ENCODE measurements around the gene AIP. TPM values are rescaled to one million over a fixed set of nuclear protein-coding genes. Genes with fewer than 3 reads are reported as not detected.

The AIP gene
- total RNA-seq, 1 experiment from 2014 or later: 171 TPM

DNA sequence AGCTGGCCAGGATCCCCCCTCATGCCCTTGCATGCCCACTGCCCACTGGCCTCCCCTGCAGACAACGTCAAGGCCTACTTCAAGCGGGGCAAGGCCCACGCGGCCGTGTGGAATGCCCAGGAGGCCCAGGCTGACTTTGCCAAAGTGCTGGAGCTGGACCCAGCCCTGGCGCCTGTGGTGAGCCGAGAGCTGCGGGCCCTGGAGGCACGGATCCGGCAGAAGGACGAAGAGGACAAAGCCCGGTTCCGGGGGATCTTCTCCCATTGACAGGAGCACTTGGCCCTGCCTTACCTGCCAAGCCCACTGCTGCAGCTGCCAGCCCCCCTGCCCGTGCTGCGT lies 7.9 kb downstream of the AIP start:
- no peaks in the 10 kb centered on the region for H3F3A ChIP-seq (ENCODE audit: low read length, unreplicated experiment)
- no peaks in the 10 kb centered on the region for H3K79me2 ChIP-seq (ENCODE audit: low read length)
- BruUV-seq (replicated peaks): no TSS peak
- H2AFZ ChIP-seq (ENCODE audit: low read length): no peak overlapping the region
- no peak overlapping the region for H3K4me3 ChIP-seq (ENCODE audit: low read length)
- ChIA-PET POLR2A (ENCODE audit: unreplicated experiment) (no interaction called here), CTCF (no interaction called here)
- no peaks in the 10 kb centered on the region for H3K4me1 ChIP-seq (ENCODE audit: insufficient read depth, low read length)
- no peak overlapping the region for H3K9ac ChIP-seq (ENCODE audit: low read length)
- ATAC-seq (0 out of 2 replicates have a peak, but pooled peaks have one; percentile 7), DNase-seq (no peak)
- no peaks in the 10 kb centered on the region for H3K9me2 ChIP-seq (replicated peaks; ENCODE audit: low read length)
- no peak overlapping the region for H3K4me2 ChIP-seq (ENCODE audit: low read length)
- H3K9me3 ChIP-seq (ENCODE audit: low read length): no peaks in the 10 kb centered on the region
- no peaks in the 10 kb centered on the region; the same call in 1 of the 2 replicates for H3K36me3 ChIP-seq (ENCODE audit: low read depth, low read length)
- H4K20me1 ChIP-seq (ENCODE audit: low read length): no peaks in the 10 kb centered on the region
- H3K27me3 ChIP-seq (ENCODE audit: low read length): no peaks in the 10 kb centered on the region
- TF ChIP-seq EZH2 (IDR thresholded peaks at IDR 0.05; ENCODE audit: low read length, unreplicated experiment) (no peak), EZH2phosphoT487 (IDR thresholded peaks at IDR 0.05; ENCODE audit: borderline replicate concordance, low read length) (no peak)
- TF ChIP-seq, protein P1, sequence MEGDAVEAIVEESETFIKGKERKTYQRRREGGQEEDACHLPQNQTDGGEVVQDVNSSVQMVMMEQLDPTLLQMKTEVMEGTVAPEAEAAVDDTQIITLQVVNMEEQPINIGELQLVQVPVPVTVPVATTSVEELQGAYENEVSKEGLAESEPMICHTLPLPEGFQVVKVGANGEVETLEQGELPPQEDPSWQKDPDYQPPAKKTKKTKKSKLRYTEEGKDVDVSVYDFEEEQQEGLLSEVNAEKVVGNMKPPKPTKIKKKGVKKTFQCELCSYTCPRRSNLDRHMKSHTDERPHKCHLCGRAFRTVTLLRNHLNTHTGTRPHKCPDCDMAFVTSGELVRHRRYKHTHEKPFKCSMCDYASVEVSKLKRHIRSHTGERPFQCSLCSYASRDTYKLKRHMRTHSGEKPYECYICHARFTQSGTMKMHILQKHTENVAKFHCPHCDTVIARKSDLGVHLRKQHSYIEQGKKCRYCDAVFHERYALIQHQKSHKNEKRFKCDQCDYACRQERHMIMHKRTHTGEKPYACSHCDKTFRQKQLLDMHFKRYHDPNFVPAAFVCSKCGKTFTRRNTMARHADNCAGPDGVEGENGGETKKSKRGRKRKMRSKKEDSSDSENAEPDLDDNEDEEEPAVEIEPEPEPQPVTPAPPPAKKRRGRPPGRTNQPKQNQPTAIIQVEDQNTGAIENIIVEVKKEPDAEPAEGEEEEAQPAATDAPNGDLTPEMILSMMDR (conservative IDR thresholded peaks at IDR 0.05; ENCODE audit: low read depth, low read length): no peak
- no peak overlapping the region for H3K27ac ChIP-seq (ENCODE audit: low read length)
- intact Hi-C loops (cut with micrococcal nuclease): no loop called here

DNA sequence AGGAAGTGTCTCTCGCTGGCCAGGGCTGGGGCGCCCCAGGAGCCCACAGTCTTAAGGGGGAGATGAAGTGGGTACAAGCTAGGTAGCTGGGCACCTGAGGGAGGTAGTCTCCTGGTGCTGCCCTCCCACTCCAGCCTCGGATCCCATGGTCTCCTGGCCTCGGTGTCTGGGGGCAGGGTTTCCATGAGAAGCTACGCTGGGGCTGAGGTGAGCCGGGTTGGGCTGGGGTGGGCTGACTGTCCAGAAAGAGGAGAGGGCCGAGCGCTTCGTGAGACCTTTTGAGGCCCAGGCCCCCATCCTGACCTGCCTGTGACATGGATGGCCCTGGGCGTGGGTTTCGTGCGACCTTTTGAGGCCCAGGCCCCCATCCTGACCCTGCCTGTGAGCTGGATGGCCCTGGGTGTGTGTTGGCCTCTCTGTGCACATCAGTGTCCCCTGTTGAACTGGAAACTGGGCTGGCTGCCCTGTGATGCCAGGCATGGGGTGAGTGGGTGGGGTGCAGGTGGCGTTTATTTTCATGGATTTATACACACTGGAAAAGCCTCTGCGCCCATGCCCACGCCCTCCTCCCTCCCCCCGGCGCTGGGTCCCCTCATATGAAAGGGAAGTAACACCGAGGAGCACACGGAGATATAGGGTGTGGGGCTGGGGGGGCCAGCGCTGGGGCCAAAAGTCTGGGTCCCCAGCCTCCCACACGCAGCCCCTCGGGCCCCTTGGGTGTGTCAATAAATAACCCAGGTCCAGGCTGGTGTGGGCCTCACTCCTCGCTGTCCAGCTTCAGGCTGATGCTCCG lies 8.6 kb downstream of the AIP start:
- Histone ChIP-seq H4K20me1 (ENCODE audit: low read length) (no peaks in the 10 kb centered on the region), H3K36me3 (ENCODE audit: low read depth, low read length) (no peaks in the 10 kb centered on the region; the same call in 1 of the 2 replicates), H3K79me2 (ENCODE audit: low read length) (no peaks in the 10 kb centered on the region), H2AFZ (ENCODE audit: low read length) (no peak overlapping the region), H3K9ac (ENCODE audit: low read length) (no peak overlapping the region), H3K4me3 (ENCODE audit: low read length) (no peak overlapping the region), H3K9me2 (replicated peaks; ENCODE audit: low read length) (no peaks in the 10 kb centered on the region), H3K27ac (ENCODE audit: low read length) (no peak overlapping the region), H3K4me2 (ENCODE audit: low read length) (no peak overlapping the region), H3K9me3 (ENCODE audit: low read length) (no peaks in the 10 kb centered on the region), H3K27me3 (ENCODE audit: low read length) (no peaks in the 10 kb centered on the region), H3F3A (ENCODE audit: low read length, unreplicated experiment) (no peaks in the 10 kb centered on the region), H3K4me1 (ENCODE audit: insufficient read depth, low read length) (no peaks in the 10 kb centered on the region)
- intact Hi-C loops (cut with micrococcal nuclease): no loop called here
- ATAC-seq (no peak; the same call in 1 of the 2 replicates), DNase-seq (no peak)
- no TSS peak for BruUV-seq (replicated peaks)
- ChIA-PET CTCF (no interaction called here), POLR2A (ENCODE audit: unreplicated experiment) (no interaction called here)
- TF ChIP-seq EZH2phosphoT487 (IDR thresholded peaks at IDR 0.05; ENCODE audit: borderline replicate concordance, low read length) (no peak), EZH2 (IDR thresholded peaks at IDR 0.05; ENCODE audit: low read length, unreplicated experiment) (no peak)
- TF ChIP-seq, protein P1 (conservative IDR thresholded peaks at IDR 0.05; ENCODE audit: low read depth, low read length): no peak

- H3K9me3 ChIP-seq (ENCODE audit: low read length): no peaks in the 10 kb centered on the region
- BruUV-seq (replicated peaks): no TSS peak
- no peak overlapping the region for H3K27ac ChIP-seq (ENCODE audit: low read length)
- H3K27me3 ChIP-seq (ENCODE audit: low read length): no peaks in the 10 kb centered on the region
- no peak overlapping the region for H3K4me2 ChIP-seq (ENCODE audit: low read length)
- H3F3A ChIP-seq (ENCODE audit: low read length, unreplicated experiment): no peaks in the 10 kb centered on the region
- H3K79me2 ChIP-seq (ENCODE audit: low read length): no peaks in the 10 kb centered on the region
- ATAC-seq: no peak
- no peaks in the 10 kb centered on the region for H3K9me2 ChIP-seq (replicated peaks; ENCODE audit: low read length)
- H3K4me1 ChIP-seq (ENCODE audit: insufficient read depth, low read length): no peaks in the 10 kb centered on the region
- H2AFZ ChIP-seq (ENCODE audit: low read length): no peak overlapping the region
- intact Hi-C loops (cut with micrococcal nuclease): no loop called here
- no peaks in the 10 kb centered on the region; the same call in 1 of the 2 replicates for H3K36me3 ChIP-seq (ENCODE audit: low read depth, low read length)
- no peaks in the 10 kb centered on the region for H4K20me1 ChIP-seq (ENCODE audit: low read length)
- H3K4me3 ChIP-seq (ENCODE audit: low read length): no peak overlapping the region
- H3K9ac ChIP-seq (ENCODE audit: low read length): no peak overlapping the region
- TF ChIP-seq, protein P1 (conservative IDR thresholded peaks at IDR 0.05; ENCODE audit: low read depth, low read length): no peak
- TF ChIP-seq EZH2 (IDR thresholded peaks at IDR 0.05; ENCODE audit: low read length, unreplicated experiment) (no peak), EZH2phosphoT487 (IDR thresholded peaks at IDR 0.05; ENCODE audit: borderline replicate concordance, low read length) (no peak)
- ChIA-PET CTCF (no interaction called here), POLR2A (ENCODE audit: unreplicated experiment) (no interaction called here)
- no peak for DNase-seq
These were observed 9.4 kb downstream of the AIP start for GRCh38 chr11:67492069-67492727.
